GM19025 (cell line): ENCODE measurements around the gene ARSD.
"Not testable (repeated sequence)": the region's sequence is repeated elsewhere in the genome, so short reads cannot be mapped to it uniquely, and the experiment has no call there.

ENCODE experiments used
- ATAC-seq: cut with Tn5 transposase; IDR thresholded peaks from one replicate; pipeline ENCODE4 v1.9.1; 2021; ENCODE audit warnings: mild to moderate bottlenecking, low read depth, moderate library complexity; ENCODE audit not compliant: unreplicated experiment

Gene ARSD

DNA sequence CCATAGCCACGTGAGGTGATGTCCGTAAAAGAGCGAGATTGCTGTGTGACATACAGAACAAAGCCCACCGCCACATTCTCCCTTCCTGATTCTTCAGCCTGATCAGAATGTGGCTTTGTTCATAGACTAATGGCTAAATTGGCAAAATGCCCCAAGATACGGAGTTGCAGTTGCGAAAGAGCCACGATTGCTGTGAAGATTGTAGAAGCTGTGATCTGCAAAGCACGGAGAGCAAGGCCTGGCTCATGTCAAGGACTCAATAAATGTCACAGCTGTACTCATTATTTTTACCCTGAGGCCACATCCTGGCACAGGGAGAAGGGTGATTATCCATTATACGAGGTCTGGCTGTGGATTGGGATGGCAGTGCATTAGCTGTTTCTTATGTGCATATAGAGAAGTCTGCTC, 34.2 kb downstream of the ARSD start:
- no peak for ATAC-seq

DNA sequence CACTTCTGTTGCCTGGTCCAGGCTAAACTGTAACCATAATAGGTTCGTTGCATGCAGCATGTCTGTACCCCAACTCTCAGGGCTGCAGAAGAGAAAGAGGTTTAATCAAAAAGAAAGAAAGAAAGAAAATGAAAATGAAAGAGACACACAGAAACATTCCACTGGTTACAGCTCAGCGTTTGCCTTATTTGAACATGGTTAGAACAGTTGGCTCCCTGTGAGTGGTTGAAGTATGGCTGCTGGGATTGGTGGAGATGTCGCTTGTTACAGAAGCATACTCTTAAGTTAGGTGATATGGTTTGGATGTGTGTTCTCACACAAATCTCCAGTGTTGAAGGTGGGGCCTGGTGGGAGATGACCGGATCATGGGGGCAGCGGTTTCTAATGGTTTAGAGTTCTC, 36.3 kb downstream of the ARSD start:
- ATAC-seq = no peak

DNA sequence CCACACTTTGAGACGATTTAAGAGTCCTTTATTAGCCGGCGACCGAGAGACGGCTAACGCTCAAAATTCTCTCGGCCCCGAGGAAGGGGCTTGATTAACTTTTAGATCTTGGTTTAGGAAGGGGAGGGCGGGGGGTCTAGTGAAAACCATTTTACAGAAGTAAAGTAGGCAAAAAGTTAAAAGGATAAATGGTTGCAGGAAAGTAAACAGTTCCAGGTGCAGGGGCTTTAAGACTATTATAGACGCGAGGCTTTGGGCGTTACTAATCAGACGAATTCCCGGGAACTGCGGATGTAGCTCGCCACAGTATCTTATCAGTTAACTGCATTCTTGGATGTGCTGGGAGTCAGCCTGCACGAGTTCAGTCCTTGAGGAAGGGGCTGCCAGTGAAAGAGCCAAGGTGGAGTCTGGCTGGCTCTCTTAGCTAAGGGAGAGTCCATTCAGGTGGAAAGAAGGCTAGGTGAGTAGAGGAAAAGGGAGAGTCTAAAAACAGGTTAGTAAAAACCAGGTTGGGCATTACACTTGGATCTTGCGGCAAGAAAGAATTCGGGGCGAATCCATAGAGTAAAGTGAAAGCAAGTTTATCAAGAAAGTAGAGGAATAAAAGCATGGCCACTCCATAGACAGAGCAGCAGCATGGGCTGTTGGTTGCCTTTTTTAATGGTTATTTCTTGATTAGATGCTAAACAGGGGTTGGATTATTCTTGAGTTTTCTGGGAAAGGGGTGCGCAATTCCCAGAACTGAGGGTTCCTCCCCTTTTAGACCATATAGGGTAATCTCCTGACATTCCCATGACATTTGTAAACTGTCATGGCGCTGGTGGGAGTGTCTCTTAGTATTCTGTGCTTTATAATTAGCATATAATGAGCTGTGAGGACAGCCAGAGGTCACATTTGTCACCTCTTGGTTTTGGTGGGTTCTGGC, 38.3 kb downstream of the ARSD start:
- not testable (repeated sequence) for ATAC-seq

DNA sequence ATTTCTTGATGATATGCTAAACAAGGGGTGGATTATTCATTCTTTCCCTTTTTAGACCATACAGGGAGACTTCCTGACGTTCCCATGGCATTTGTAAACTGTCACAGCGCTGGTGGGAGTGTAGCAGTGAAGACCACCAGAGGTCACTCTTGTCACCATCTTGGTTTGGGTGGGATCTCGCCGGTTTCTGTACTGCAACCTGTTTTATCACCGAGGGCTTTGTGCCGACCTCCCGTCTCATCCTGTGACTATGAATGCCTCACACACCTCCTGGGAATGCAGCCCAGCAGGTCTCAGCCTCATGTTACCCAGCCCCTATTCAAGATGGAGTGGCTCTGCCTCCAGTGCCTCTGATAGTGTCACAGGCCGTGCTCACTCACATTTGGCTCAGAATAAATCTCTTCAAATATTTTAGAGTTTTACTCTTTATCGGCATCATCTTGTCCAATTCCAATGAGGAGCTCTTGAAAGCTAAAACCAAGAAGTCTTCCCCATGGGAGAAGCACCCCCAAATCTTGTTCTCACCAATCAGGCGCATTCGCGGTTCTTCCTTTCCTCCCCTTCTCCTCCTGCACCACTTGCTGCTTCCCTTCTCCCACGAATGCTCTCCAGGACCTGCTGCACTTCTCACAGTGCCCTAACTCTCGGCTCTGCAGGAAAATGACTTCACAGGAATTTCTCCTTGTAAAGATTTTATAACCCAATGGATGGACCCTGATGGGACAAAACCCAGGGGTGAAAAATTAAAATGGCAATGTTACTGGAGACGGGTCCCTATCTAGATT, 39.2 kb downstream of the ARSD start:
- not testable (repeated sequence) for ATAC-seq

DNA sequence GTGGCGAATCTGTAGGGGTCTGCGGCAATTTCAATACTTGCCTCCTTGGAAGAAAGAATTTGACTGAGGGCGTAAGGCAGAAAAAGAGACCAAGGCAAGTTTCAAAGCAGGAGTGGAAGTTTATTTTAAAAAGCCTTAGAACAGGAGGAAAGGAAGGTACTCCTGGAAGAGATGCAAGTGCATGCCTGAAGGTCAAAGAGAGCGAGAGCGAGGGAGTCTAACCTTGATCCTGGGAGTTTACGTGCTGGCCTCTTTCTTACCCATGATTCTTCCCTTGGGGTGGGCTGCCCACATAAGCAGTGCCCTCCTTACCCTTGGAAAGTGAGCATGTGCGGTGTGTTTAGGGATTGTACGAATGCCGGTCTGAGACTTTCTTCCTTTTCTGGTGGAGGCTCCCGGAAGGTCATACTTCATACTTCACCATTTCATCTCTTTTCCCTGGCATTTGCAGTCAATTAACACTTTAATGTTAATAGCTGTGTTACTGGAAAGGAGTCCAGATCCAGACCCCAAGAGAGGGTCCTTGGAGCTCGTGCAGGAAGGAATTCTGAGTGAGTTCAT, 40.0 kb downstream of the ARSD start:
- no peak for ATAC-seq

DNA sequence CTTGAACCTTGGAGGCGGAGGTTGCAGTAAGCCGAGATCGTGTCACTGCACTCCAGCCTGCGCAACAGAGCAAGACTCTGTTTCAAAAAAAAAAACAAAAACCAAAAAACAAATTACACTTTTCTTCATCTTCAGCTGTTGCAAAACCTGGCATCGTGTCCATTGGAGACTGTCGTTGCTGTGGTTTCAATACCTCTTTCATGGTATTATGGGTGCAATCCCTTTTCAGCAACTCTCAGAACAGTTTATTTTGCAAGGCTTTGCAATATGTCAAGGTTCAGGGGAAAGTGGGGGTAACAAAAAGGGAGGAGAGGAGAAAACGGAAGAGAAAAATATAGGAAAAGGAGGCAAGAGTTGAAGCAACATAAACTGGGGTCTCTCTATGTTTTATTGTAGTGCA, 40.8 kb downstream of the ARSD start:
- no peak for ATAC-seq

DNA sequence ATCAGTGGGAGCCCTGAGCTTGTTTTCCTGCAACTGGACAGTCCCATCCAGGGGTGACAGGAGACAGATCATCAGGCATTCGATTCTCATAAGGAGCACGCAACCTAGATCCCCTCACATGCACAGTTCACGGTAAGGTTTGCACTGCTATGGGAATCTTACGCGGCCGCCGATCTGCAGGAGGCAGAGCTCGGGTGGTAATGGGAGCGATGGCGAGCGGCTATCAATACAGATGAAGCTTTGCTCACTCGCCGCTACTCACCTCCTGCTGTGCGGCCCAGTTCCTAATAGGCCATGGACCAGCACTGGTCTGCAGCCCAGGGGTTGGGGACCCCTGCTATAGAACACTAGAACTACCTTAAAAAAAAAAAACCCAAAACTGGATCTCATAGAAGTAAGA, 45.4 kb downstream of the ARSD start:
- no peak for ATAC-seq

DNA sequence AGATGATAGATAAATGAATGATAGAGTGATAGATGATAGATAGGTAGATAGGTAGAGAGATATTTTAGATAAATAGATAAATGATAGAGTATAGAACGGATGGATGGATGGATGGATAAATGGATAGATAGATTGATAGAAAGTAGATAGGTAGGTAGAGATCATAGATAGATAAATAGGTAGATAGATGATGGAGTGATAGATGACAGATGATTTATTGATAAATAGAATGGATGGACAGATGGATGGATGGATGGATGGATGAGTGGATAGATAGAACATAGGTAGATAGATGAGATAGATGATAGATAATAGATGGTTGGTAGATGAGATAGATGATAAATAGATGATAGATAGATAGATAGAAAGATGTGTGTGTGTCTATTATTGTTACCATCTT, 49.5 kb downstream of the ARSD start:
- ATAC-seq = no peak

DNA sequence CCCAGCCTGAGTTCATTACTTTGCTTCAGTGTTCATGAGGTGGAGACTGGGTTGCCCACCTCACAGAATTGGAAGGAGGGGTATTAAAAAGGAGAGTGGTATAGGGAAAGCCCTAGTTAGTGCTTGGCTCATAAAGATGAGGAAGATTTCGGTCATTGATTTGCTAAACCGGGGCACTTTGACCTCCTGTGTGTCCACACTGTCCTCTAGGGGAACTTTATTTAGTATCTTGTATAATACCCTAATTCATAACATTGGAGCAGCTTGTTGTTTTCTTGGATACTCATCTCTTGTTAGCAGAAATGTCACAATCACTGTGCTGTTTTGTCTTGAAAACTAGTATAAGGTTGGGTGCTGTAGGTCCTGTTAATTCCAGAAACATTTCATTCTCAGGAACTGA, 50.6 kb downstream of the ARSD start:
- no peak for ATAC-seq

DNA sequence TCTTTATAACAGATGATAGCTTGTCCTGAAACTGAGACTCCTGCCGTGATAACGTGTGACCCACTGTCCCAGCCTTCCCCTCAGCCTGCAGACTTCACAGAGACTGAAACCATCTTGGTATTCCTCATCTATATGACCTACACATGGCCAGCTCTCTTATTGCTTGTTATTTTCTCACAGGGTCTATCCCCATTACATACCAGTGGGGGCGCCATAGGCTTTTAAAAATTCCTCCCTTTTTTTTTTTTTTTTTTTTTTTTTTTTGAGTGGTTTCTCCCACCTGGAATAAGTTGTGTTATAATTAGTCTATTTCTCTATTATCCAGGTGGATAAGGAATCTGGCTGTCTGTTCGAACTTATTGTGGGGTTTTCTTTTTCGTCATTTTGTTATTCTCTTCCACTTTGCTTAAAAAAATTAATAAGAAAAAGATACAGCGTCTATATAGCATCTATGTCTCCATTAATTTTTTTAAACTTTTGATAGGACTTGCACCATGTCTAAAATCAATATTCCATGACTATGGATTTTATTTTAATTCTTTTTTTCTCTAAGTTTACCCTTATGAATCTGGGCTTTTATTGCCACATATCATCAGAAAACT, 53.2 kb downstream of the ARSD start:
- ATAC-seq = no peak

DNA sequence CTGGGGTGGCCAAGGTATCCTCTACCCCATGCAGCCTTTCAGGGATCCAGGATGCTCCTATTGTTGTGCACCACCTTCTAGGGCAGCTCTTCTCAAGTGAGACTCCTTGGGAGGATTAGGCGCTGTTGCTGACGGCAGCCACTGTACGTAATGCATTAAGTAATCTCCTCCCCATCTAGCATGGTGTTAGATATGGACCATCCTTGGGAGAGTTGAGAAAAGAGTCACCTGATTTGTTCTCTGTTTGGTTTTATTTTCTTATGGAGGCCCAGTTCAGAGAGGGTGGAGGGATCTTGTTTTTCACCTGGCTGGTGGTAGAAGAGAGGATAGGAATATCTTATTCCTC, 54.0 kb downstream of the ARSD start:
- ATAC-seq = no peak

DNA sequence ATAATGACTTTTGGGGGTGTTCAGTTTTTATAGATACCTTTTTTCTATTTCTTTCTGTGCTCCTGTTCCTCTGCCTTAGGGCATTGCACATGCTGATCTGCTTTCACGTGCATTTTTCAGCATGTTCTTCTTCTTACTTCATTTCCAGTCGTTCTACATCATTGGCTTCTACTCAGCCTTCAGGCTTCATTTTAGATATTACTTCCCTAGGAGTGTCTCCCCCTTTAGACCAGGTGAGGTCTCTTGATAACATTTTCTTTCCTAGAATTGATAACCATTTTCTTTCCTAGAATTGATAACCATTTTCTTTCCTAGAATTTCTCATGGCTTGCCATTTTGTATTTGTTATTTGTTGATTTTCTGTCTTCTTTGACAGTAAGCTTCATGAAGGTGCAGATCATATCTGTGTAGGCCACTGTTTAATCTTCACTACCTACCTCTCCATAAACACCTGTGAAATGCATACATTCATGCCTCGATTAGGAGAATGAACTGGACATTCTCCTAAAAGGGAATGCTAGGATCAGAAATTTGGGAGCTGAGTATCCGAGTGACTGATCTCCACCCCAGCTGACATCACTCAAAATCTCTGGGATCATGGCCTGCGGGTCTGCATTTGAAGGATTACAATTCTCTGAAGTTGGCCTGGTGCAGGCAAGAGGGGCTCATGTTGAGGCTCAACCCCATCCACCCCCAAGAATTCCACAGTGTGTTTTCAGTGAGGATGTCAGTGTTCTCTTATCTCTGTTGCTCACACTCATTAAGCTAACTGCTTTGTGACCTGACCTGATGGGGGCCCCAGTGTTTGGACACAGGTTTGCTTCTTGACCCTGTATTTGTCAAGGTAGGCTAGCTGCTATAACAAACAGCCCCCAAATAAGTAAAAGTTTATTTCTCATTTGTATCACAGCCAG, 54.7 kb downstream of the ARSD start:
- no peak for ATAC-seq

DNA sequence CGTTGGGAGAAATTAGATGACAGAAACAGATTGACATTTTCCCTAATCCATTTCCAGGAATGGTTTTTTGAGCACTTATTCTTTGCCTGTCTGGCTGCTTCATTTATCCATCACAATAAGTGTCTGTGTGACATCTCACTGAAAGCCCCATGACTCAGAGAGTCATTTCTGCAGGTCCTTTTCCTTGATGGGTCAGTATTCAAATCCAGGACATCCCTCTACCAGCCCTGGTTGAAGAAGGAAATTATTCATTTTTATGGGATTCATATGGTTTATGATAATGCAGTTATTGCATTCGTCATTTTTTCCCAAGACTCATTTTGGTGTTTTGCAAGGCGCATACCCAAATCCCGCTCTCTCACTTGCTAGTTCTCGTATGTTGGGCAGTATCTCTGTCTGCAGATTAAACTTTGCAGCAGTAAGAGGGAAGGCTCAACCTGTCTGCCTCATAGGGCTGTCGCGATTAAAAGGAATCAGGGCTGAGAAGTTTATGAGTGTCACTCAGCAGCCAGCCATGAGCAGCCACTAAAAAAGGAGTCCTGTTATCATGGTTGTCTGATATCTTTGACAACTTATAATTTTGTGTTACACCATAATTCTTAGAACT, 56.4 kb downstream of the ARSD start:
- no peak for ATAC-seq

DNA sequence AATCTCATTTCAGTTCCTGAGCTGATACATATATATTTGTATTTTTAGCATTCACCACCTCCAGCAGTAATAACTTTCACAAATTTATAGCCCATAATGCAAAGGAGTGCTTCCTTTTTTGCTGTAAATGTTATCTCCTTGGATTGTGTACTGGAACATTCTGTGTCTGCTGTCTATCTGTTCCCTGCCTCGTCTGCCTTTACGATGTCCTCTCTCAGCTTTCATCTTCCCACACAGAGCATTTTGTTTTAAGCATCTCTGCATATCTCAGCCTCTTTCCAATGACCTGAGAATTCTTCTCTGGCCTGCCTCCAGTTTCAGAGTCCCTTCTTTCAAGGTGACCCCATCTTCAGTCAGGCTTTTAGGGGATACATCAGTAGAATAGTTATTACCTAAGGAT, 57.3 kb downstream of the ARSD start:
- no peak for ATAC-seq

DNA sequence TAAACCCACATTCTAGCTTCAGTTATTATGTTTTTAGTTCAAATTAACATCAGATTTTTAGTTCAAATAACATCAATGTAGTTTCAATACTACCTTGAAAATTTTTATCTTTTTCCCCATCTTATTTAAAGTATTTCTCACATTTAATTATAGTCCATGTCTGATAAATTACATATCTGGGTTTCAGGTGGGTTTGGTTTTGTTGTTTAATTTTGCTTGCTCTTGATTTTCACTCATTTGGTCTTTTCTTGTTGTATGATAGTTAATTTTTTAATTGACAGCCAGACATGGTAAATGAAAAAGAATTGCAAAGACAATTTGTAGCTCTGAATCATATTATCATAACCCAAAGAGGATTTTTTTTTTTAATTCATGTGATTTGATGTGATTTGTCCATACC, 58.5 kb downstream of the ARSD start:
- no peak for ATAC-seq

DNA sequence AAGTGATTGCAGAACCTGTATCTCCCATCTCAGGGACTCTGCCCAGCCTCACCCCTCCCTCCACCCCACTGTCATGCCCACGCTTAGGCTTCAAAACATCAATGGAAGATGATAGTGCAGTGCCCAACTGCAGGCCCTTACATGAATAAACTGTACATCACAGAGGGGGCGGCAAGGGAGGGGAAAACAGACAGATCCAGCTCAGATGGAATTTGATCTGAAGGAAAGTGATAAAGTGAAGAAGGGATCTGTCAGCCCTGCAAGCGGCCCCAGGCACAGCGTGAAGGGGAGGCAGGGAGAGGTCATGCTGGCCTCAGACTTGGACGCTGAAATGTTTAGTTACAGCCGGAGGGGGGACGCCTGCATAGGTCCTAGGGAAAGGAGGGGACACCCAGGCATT, 61.9 kb downstream of the ARSD start:
- ATAC-seq = no peak

DNA sequence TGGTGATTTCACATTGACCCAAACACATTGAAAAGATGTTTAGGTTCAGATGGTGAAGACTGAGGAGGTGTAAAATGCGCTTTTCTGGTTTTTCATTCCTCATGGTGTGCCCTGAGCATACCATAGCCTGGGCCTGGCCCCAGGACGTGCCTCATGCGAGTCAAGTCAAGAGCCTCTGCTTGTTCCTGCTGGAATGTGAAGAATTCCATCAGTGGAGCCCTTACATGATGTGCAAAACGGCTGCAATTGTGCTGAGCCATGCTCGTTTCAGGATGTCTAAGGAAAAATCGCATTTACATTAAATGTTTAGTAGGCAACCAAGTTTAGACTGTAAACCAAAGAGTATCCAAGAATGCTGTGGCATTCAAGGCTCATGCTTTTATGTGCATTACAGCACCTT, 65.5 kb downstream of the ARSD start:
- ATAC-seq = no peak

DNA sequence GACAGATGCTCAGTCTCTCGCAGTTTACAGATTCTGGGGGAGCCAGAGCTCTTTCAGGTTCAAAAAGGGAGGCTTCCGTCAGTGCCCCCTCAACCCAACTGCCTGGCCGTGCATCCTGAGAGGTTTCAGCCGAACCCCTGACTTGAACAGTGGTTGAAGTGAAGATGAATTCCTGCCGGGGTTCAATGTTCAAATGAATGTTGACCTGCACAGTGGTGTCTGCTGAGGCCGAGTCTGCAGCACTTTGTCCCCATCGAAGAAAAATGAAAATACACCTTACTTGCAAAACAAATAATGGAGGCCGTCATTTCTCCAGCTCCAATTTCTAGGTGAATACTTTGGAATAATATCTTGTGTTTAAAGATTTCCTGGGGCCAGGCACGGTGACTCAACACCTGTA, 66.7 kb downstream of the ARSD start:
- no peak for ATAC-seq

DNA sequence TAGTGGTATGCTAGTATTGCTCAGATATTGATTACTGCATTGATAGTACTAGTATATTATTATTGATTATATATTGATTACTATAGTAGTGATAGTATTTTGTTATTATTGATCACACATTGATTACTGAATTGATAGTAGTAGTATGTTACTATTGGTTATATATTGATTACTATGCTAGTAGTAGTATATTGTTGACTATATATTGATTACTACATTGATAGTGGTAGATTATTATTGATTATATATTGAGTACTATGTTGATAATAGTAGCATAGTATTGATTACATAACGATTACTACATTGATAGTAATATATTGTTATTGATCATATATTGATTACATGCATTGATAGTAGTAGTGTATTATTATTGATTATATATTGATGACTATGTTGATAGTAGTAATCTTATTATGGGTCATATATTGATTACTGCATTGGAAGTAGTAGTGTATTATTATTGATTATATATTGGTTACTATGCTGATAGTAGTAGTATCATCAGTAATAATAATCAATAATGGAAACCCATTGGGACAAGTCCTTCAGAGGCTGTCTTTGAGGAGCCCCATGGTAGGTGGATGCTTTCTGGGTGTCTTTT, 69.8 kb downstream of the ARSD start:
- no peak for ATAC-seq
